ENCODE data around the gene PDS5B.

DNA sequence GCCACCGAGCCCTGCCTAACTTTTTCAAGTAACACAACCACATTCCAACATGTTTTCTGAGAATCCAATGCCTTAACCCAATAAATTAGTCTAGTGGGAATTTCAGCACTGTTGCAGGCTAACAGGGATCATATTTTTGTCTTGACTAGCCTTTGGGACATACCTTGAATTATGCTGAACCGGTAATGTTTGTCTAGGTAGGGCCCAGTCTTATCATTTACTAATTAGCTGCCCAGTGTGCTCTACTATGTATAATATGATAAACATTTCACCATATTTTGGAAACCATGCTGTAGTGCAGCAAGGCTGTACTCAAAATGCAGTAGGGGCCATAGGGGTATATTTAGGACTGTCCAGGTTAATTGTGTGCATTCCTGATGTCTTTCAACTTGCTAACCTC, 3.3 kb upstream of the PDS5B start:
- TF ChIP-seq, protein P1, sequence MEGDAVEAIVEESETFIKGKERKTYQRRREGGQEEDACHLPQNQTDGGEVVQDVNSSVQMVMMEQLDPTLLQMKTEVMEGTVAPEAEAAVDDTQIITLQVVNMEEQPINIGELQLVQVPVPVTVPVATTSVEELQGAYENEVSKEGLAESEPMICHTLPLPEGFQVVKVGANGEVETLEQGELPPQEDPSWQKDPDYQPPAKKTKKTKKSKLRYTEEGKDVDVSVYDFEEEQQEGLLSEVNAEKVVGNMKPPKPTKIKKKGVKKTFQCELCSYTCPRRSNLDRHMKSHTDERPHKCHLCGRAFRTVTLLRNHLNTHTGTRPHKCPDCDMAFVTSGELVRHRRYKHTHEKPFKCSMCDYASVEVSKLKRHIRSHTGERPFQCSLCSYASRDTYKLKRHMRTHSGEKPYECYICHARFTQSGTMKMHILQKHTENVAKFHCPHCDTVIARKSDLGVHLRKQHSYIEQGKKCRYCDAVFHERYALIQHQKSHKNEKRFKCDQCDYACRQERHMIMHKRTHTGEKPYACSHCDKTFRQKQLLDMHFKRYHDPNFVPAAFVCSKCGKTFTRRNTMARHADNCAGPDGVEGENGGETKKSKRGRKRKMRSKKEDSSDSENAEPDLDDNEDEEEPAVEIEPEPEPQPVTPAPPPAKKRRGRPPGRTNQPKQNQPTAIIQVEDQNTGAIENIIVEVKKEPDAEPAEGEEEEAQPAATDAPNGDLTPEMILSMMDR (IDR thresholded peaks at IDR 0.05): no peak
- no peak for TF ChIP-seq POLR2A (IDR thresholded peaks at IDR 0.05)
